Suprapubic skin (tissue), 4 donors: ENCODE measurements around the gene DUS1L. TPM values are rescaled to one million over a fixed set of nuclear protein-coding genes. Genes with fewer than 3 reads are reported as not detected.

Experiments
- DNase-seq, 2 donors: peaks; one replicate each; pipeline ENCODE4 v3.0.0-alpha.2; 2019; ENCODE audit warnings: low spot score in 2 of 2
- H3K27ac ChIP-seq: fragments of 200-600 bp; sonication (generic); one replicate; pipeline ENCODE4 v1.5.1; 2019
- H3K27me3 ChIP-seq: fragments of 200-600 bp; sonication (generic); one replicate; pipeline ENCODE4 v1.5.1; 2019
- H3K36me3 ChIP-seq: fragments of 200-600 bp; sonication (generic); one replicate; pipeline ENCODE4 v1.5.1; 2019
- H3K4me1 ChIP-seq: fragments of 200-600 bp; sonication (generic); one replicate; pipeline ENCODE4 v1.5.1; 2019
- H3K4me3 ChIP-seq: fragments of 200-600 bp; sonication (generic); one replicate; pipeline ENCODE4 v1.5.1; 2019; ENCODE audit warnings: mild to moderate bottlenecking
- H3K9me3 ChIP-seq: fragments of 200-600 bp; sonication (generic); one replicate; pipeline ENCODE4 v1.5.1; 2019
- CTCF ChIP-seq, 2 donors: fragments of 200-600 bp in 1 of 2; fragments of 450-650 bp in 1 of 2; sonication (generic) in 1 of 2; IDR thresholded peaks; one replicate each; pipeline ENCODE4 v1.5.1; 2016 to 2019; ENCODE audit warnings: antibody characterized with exemption in 2 of 2, mild to moderate bottlenecking in 1 of 2, moderate library complexity in 1 of 2
- EP300 ChIP-seq: sonication (generic); formaldehyde crosslinking; IDR thresholded peaks from one replicate; pipeline ENCODE4 v1.6.1; 2017; ENCODE audit warnings: antibody characterized with exemption
- POLR2A ChIP-seq, 2 donors: fragments of 450-650 bp; IDR thresholded peaks; one replicate each; pipeline ENCODE4 v1.6.1; 2017; ENCODE audit warnings: antibody characterized with exemption in 2 of 2, mild to moderate bottlenecking in 2 of 2, moderate library complexity in 2 of 2
- POLR2AphosphoS5 ChIP-seq, 3 donors: sonication (generic); formaldehyde crosslinking; IDR thresholded peaks; one replicate each; pipeline ENCODE4 v1.6.1; 2017; ENCODE audit warnings: antibody characterized with exemption in 3 of 3
- WGBS: methylation state at CpG from one replicate; pipeline ENCODE4 v1.1.5; 2018; 5-methylcytosine and 5-hydroxymethylcytosine counted together
- total RNA-seq, 4 donors: library from RNA; depleted of rRNA; stranded (reverse); fragments of >200 nt; gene quantifications; one replicate each; pipeline ENCODE4 v1.1.0, GENCODE V29; 2016

The DUS1L gene
- total RNA-seq, 4 donors from 2014 or later: 79.3 to 176 (median 108) TPM

GRCh38 chr17:82078433-82078832, 12.8 kb upstream of the DUS1L start:
- Histone ChIP-seq H3K27ac (no peak overlapping the region), H3K4me3 (no peak overlapping the region), H3K4me1 (peaks cover 4% of the 10 kb centered on the region), H3K9me3 (no peaks in the 10 kb centered on the region), H3K27me3 (no peaks in the 10 kb centered on the region), H3K36me3 (peaks cover 53% of the 10 kb centered on the region)
- TF ChIP-seq POLR2AphosphoS5 (IDR thresholded peaks at IDR 0.05): no peak
- no peak for TF ChIP-seq CTCF (IDR thresholded peaks at IDR 0.05)
- TF ChIP-seq POLR2A (IDR thresholded peaks at IDR 0.05): no peak
- no peak for TF ChIP-seq EP300
- 93% methylated on average over 15 of the region's 18 CpGs for whole genome bisulfite sequencing
- no peak for DNase-seq

- peaks cover 4% of the 10 kb centered on the region for H3K4me1 ChIP-seq
- H3K9me3 ChIP-seq: no peaks in the 10 kb centered on the region
- no peak for DNase-seq
- no peak for TF ChIP-seq EP300
- no peak for TF ChIP-seq POLR2AphosphoS5 (IDR thresholded peaks at IDR 0.05)
- TF ChIP-seq POLR2A (IDR thresholded peaks at IDR 0.05): no peak
- no peak for TF ChIP-seq CTCF (IDR thresholded peaks at IDR 0.05)
- no peak overlapping the region for H3K27ac ChIP-seq
- peaks cover 46% of the 10 kb centered on the region for H3K36me3 ChIP-seq
- 52% methylated on average over 19 of the region's 28 CpGs for WGBS
- no peak overlapping the region for H3K4me3 ChIP-seq
- H3K27me3 ChIP-seq: no peaks in the 10 kb centered on the region
Measured at GRCh38 chr17:82077617-82078358, 12.2 kb upstream of the DUS1L start.

- 80% methylated on average over 19 of the region's 21 CpGs for WGBS
- H3K4me3 ChIP-seq: no peak overlapping the region
- H3K27ac ChIP-seq: no peak overlapping the region
- no peaks in the 10 kb centered on the region for H3K9me3 ChIP-seq
- peaks cover 4% of the 10 kb centered on the region for H3K4me1 ChIP-seq
- H3K36me3 ChIP-seq: peaks cover 38% of the 10 kb centered on the region
- no peaks in the 10 kb centered on the region for H3K27me3 ChIP-seq
- DNase-seq: no peak
- TF ChIP-seq POLR2A (IDR thresholded peaks at IDR 0.05) (no peak), POLR2AphosphoS5 (IDR thresholded peaks at IDR 0.05) (no peak), CTCF (IDR thresholded peaks at IDR 0.05) (no peak), EP300 (no peak)
Measured at GRCh38 chr17:82076785-82077591, 11.4 kb upstream of the DUS1L start.

GRCh38 chr17:82076018-82076784, 10.6 kb upstream of the DUS1L start:
- no peaks in the 10 kb centered on the region for H3K9me3 ChIP-seq
- no peaks in the 10 kb centered on the region for H3K27me3 ChIP-seq
- H3K36me3 ChIP-seq: peaks cover 30% of the 10 kb centered on the region
- no peak for DNase-seq
- WGBS: 79% methylated on average over 18 of the region's 25 CpGs
- H3K4me3 ChIP-seq: no peak overlapping the region
- no peak for TF ChIP-seq EP300
- H3K27ac ChIP-seq: no peak overlapping the region
- peaks cover 4% of the 10 kb centered on the region for H3K4me1 ChIP-seq

- DNase-seq: no peak
- Histone ChIP-seq H3K36me3 (peaks cover 3% of the 10 kb centered on the region), H3K4me1 (peaks cover 2% of the 10 kb centered on the region), H3K9me3 (no peaks in the 10 kb centered on the region), H3K27me3 (no peaks in the 10 kb centered on the region), H3K27ac (no peak overlapping the region), H3K4me3 (no peak overlapping the region)
- TF ChIP-seq EP300 (no peak), POLR2A (IDR thresholded peaks at IDR 0.05) (no peak), CTCF (IDR thresholded peaks at IDR 0.05) (no peak), POLR2AphosphoS5 (IDR thresholded peaks at IDR 0.05) (no peak)
- WGBS: 70% methylated on average over 9 of the region's 9 CpGs
Measured at GRCh38 chr17:82073446-82073845, 7.8 kb upstream of the DUS1L start.
